Subcutaneous adipose tissue (tissue), 4 donors: ENCODE results near the gene SKA1. TPM values are rescaled to one million over a fixed set of nuclear protein-coding genes. Genes with fewer than 3 reads are reported as not detected.

Experiments used
- total RNA-seq, 4 donors: library from RNA; depleted of rRNA; stranded (reverse); fragments of >200 nt; gene quantifications; one replicate each; pipeline ENCODE4 v1.1.0, GENCODE V29; 2016
- TF ChIP-seq, protein P1 (sequence below): fragments of 450-650 bp; IDR thresholded peaks from one replicate; pipeline ENCODE4 v1.5.1; 2016; ENCODE audit warnings: low read depth, mild to moderate bottlenecking, control low read depth, antibody characterized with exemption, moderate library complexity

Gene SKA1
- total RNA-seq, 4 donors from 2014 or later: 0.66 to 0.75 (median 0.68) TPM; not detected in 1

DNA sequence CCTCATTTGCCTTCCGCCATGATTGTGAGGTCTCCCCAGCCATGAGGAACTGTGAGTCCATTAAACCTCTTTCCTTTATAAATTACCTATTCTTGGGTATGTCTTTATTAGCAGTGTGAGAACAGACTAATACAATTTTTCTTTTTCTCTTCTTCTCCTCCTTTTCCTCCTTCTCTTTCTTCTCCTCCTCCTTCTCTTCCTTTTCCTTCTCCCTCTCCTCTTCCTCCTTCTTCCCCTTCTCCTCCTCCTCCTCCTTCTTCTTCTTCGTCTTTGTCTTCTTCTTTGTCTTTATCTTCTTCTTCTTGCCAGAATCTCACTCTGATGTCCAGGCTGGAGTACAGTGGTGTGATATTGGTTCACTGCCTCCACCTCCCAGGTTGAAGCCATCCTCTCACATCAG, 20.2 kb downstream of the SKA1 start:
- TF ChIP-seq, protein P1, sequence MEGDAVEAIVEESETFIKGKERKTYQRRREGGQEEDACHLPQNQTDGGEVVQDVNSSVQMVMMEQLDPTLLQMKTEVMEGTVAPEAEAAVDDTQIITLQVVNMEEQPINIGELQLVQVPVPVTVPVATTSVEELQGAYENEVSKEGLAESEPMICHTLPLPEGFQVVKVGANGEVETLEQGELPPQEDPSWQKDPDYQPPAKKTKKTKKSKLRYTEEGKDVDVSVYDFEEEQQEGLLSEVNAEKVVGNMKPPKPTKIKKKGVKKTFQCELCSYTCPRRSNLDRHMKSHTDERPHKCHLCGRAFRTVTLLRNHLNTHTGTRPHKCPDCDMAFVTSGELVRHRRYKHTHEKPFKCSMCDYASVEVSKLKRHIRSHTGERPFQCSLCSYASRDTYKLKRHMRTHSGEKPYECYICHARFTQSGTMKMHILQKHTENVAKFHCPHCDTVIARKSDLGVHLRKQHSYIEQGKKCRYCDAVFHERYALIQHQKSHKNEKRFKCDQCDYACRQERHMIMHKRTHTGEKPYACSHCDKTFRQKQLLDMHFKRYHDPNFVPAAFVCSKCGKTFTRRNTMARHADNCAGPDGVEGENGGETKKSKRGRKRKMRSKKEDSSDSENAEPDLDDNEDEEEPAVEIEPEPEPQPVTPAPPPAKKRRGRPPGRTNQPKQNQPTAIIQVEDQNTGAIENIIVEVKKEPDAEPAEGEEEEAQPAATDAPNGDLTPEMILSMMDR: no peak

DNA sequence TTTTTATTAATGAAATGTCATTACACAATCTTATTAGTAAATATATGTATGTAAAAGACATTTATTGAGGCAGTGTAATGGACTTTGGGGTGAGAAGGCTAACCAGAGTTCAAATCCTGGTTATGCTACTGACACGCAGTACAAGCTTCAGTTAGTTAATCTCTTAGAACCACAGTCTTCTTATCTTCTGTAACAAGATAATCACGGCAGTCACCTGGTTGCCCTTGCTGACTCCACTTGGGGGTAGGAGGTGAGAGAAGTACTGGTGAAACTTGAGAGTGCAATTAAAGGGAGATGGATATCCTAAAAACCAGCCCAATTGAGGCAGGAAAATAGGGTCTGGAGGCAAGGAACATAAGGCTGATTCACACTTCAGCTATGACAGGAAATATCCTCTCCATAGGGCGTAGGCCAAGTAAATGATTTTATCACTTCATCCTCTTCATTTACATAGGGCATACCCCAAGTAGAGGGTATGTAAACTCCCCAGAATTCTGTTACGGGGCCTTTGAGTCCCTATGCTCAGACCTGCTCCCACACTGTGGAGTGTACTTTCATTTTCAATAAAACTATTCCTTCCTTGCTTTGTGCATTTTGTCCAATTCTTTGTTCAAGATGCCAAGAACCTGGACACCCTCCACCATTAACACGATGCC, 21.3 kb downstream of the SKA1 start:
- TF ChIP-seq, protein P1: no peak

DNA sequence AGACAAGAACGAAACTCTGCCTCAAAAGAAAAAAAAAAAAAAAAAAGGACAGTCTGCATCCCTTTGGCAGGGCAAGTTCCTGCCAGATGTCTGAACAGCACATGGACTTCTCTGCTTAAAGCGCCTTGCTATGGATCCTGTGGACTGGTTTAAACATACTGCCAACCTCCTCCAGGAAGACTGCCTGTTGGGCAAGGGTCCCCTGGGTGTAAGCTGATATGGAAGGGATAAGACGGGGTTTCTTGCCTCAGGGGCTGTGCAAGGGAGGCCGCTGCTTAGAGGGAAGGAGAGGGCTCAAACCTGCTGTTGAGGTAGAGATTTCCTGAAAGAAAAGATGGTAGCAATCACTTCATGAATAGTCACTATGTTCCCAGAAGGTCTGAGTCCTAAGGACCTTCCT, 22.2 kb downstream of the SKA1 start:
- TF ChIP-seq, protein P1: no peak

DNA sequence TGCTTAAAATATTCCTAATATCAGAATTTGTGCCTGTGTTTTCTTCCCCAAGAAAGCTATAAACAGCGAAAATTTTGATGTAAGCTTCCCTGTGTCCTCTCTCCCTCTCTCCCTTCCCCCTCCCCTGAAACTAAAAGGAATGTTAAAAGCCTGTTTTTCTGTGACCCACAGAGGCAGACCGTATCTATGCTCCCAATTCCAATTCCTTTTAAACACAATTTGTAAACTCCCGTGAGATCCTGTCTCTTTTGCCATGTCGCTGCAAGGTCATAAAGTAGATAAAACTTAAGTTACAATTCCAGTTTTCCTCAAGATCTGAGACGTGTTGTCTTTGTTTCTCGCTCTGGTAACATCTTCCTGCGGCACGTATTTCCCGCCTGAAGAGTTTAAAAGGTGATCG, 23.3 kb downstream of the SKA1 start:
- TF ChIP-seq, protein P1: no peak

DNA sequence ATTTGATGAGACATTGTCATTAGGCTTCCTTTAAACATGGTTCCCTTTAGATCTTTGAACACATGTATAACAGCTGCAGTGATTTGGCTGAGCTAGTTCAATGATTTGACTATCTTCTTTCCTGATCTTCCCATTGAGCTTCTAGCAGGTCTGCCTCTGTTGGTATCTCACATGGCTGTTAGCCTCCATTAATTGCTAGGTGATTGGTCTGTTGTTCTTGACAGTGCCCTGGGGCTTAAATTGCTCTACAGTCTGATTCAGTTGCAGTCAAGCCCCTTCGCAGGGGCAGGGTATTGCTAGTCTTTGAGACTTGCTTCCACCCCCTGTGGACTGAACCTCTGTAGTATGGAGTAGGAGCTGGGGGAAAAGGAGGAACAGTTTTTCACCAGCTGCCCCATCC, 24.1 kb downstream of the SKA1 start:
- TF ChIP-seq, protein P1: no peak

DNA sequence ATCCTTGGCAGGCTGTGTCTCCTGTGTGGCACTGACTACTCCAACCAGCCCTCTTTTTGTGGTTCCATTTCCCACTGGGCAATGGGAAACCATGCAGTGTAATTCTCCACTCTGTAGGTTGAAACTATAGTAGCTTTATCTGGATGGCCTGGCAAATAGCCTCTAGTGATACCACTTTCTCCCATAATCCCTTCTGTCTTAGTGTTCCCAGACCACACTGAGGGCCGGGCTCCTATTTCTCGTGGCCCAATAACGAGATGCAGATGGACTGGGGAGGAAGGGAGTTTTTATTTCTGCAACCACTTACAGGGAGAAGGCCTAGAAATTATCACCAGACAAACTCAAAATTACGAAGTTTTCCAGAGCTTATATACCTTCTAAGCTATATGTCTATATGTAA, 24.7 kb downstream of the SKA1 start:
- TF ChIP-seq, protein P1: no peak

DNA sequence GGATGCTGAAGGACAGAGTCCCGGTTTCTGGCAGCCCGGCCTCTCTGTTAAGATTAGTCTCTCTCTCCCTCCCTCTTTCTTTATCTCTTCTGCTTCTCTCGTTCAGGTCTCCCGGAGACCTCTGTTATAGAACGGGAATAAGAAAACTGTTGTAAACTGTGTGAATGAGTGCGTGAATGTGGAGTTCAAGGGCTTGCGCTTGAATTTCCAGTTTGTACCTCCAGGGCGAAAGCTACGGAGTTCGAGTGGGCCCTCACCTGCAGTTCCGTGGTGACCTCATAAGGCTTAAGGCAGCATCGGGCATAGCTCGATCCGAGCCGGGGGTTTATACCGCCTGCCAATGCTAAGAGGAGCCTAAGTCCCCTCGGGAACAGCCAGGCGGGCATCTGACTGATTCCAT, 26.4 kb downstream of the SKA1 start:
- TF ChIP-seq, protein P1: no peak
